ENCODE results near the gene HLA-DMB.

The HLA-DMB gene

DNA sequence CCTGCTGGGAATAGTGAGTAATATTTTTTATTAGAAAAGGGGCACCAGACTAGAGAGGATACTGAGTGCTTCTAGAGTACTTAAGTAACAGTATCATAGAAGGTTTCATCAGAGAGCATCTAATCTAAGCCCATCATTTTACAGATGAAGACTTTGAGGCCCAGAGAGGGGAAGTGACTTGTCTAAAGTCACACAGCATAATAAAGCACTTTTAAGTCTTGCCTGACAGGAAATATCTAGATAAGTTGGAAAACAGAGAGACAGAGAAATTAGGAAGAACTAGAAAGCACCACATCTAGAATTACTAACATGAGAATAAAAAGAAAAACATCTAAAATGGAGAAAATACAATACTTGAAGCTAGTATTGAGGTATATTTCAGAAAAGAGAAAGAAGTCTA is 6.1 kb upstream of the HLA-DMB start:
- no peak overlapping the region for H3K27ac ChIP-seq (replicated peaks)
- no peaks in the 10 kb centered on the region for H3K27me3 ChIP-seq (ENCODE audit: insufficient read depth, poor library complexity, severe bottlenecking)
- TF ChIP-seq SPI1 (IDR thresholded peaks at IDR 0.05; ENCODE audit: borderline replicate concordance, low read depth) (no peak), GABPA (IDR thresholded peaks at IDR 0.05; ENCODE audit: low read depth) (no peak), POLR2AphosphoS5 (IDR thresholded peaks at IDR 0.05; ENCODE audit: low read depth) (no peak)
- TF ChIP-seq, protein P1, sequence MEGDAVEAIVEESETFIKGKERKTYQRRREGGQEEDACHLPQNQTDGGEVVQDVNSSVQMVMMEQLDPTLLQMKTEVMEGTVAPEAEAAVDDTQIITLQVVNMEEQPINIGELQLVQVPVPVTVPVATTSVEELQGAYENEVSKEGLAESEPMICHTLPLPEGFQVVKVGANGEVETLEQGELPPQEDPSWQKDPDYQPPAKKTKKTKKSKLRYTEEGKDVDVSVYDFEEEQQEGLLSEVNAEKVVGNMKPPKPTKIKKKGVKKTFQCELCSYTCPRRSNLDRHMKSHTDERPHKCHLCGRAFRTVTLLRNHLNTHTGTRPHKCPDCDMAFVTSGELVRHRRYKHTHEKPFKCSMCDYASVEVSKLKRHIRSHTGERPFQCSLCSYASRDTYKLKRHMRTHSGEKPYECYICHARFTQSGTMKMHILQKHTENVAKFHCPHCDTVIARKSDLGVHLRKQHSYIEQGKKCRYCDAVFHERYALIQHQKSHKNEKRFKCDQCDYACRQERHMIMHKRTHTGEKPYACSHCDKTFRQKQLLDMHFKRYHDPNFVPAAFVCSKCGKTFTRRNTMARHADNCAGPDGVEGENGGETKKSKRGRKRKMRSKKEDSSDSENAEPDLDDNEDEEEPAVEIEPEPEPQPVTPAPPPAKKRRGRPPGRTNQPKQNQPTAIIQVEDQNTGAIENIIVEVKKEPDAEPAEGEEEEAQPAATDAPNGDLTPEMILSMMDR (IDR thresholded peaks at IDR 0.05; ENCODE audit: insufficient read depth, low read length), result no peak
- TF ChIP-seq, protein P2, sequence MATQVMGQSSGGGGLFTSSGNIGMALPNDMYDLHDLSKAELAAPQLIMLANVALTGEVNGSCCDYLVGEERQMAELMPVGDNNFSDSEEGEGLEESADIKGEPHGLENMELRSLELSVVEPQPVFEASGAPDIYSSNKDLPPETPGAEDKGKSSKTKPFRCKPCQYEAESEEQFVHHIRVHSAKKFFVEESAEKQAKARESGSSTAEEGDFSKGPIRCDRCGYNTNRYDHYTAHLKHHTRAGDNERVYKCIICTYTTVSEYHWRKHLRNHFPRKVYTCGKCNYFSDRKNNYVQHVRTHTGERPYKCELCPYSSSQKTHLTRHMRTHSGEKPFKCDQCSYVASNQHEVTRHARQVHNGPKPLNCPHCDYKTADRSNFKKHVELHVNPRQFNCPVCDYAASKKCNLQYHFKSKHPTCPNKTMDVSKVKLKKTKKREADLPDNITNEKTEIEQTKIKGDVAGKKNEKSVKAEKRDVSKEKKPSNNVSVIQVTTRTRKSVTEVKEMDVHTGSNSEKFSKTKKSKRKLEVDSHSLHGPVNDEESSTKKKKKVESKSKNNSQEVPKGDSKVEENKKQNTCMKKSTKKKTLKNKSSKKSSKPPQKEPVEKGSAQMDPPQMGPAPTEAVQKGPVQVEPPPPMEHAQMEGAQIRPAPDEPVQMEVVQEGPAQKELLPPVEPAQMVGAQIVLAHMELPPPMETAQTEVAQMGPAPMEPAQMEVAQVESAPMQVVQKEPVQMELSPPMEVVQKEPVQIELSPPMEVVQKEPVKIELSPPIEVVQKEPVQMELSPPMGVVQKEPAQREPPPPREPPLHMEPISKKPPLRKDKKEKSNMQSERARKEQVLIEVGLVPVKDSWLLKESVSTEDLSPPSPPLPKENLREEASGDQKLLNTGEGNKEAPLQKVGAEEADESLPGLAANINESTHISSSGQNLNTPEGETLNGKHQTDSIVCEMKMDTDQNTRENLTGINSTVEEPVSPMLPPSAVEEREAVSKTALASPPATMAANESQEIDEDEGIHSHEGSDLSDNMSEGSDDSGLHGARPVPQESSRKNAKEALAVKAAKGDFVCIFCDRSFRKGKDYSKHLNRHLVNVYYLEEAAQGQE (IDR thresholded peaks at IDR 0.05; ENCODE audit: insufficient replicate concordance, low read depth), result no peak
- no peak for DNase-seq (ENCODE audit: low read depth in 1 of 2, low spot score in 1 of 2)
- no peak overlapping the region for H3K4me3 ChIP-seq (replicated peaks; ENCODE audit: insufficient read depth, low read length)

DNA sequence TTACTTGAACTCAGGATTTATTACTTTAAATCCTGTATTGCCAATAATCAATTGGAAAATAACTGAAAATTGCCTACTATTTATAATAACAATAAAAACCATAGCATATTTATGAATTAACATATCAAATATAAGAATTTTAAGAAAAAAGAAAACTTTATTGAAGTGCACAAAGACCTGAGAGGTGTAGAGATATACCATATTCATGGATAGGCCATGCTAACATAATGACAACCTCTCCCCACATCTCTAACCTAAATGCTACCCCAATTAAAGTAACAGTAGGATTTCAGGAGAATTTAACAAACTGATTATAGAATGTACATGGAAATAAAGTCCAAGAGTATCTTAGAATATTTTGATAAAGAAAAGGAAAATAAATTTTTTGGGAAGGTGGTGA is 5.1 kb upstream of the HLA-DMB start:
- DNase-seq (ENCODE audit: low read depth in 1 of 2, low spot score in 1 of 2), result no peak
- Histone ChIP-seq H3K27me3 (ENCODE audit: insufficient read depth, poor library complexity, severe bottlenecking) (no peaks in the 10 kb centered on the region), H3K4me3 (replicated peaks; ENCODE audit: insufficient read depth, low read length) (no peak overlapping the region), H3K27ac (replicated peaks) (no peak overlapping the region)
- TF ChIP-seq, protein P1 (IDR thresholded peaks at IDR 0.05; ENCODE audit: insufficient read depth, low read length), result no peak
- TF ChIP-seq GABPA (IDR thresholded peaks at IDR 0.05; ENCODE audit: low read depth), result no peak
- TF ChIP-seq SPI1 (IDR thresholded peaks at IDR 0.05; ENCODE audit: borderline replicate concordance, low read depth), result no peak
- TF ChIP-seq, protein P2 (IDR thresholded peaks at IDR 0.05; ENCODE audit: insufficient replicate concordance, low read depth), result no peak
- TF ChIP-seq POLR2AphosphoS5 (IDR thresholded peaks at IDR 0.05; ENCODE audit: low read depth), result no peak

DNA sequence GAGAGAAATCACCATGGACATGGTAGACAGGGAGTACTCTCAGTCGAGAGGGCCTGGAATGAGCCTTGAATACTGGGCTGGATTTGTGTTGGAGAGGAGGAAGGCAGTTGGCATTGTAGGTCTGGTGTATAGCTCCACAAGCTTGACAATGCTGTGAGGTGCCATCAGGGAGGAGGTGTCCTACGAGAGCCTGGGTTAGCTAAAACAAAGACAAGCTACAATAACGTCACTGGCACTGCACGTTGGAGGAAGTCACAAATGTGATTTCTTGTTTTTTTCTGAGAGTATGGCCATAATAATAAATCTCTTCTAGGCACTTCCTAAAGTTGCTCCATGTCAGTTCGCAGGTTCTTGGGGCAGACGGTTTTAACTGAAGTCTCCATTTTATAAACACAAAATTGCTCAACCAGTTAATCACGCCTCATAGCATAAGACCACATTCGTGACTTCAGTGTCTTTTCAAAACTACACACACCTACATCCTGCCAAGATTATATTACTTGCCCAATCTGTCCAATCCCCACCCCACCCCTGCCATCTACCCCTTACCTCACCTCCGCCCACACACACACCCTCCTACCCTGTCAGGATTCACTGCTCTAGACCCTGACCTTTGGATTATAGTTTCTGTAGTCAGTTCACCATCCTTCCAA is 4.4 kb upstream of the HLA-DMB start:
- peak in 1 of 2 experiments; percentile 94 for DNase-seq (ENCODE audit: low read depth in 1 of 2, low spot score in 1 of 2)
- Histone ChIP-seq H3K27ac (replicated peaks) (no peak overlapping the region; the same call in 1 of the 2 replicates), H3K27me3 (ENCODE audit: insufficient read depth, poor library complexity, severe bottlenecking) (no peaks in the 10 kb centered on the region), H3K4me3 (replicated peaks; ENCODE audit: insufficient read depth, low read length) (no peak overlapping the region)
- TF ChIP-seq, protein P1 (IDR thresholded peaks at IDR 0.05; ENCODE audit: insufficient read depth, low read length), result no peak
- TF ChIP-seq GABPA (IDR thresholded peaks at IDR 0.05; ENCODE audit: low read depth), result no peak
- no peak for TF ChIP-seq POLR2AphosphoS5 (IDR thresholded peaks at IDR 0.05; ENCODE audit: low read depth)
- TF ChIP-seq SPI1 (IDR thresholded peaks at IDR 0.05; ENCODE audit: borderline replicate concordance, low read depth), result no peak
- TF ChIP-seq, protein P2 (IDR thresholded peaks at IDR 0.05; ENCODE audit: insufficient replicate concordance, low read depth), result no peak
